Lower lobe of right lung (tissue), 2 donors: Measurements from ENCODE around the gene ODR4. TPM values are rescaled to one million over a fixed set of nuclear protein-coding genes. Genes with fewer than 3 reads are reported as not detected.

Experiments
- ATAC-seq, 2 donors: fragments of 200-7000 bp; cut with Tn5 transposase; one replicate each; pipeline ENCODE4 v1.9.1; 2020 to 2022; ENCODE audit warnings: mild to moderate bottlenecking in 2 of 2, moderate library complexity in 2 of 2
- DNase-seq: peaks from one replicate; pipeline ENCODE4 v3.0.0-alpha.2; 2020
- H3K27ac ChIP-seq: fragments of 200-600 bp; one replicate; pipeline ENCODE4 v1.8.0; 2022
- H3K27me3 ChIP-seq: fragments of 200-600 bp; one replicate; pipeline ENCODE4 v1.8.0; 2022; ENCODE audit warnings: low read depth
- H3K36me3 ChIP-seq: fragments of 200-600 bp; one replicate; pipeline ENCODE4 v1.8.0; 2022; ENCODE audit warnings: mild to moderate bottlenecking
- H3K4me1 ChIP-seq: fragments of 200-600 bp; one replicate; pipeline ENCODE4 v1.8.0; 2022
- H3K4me3 ChIP-seq: fragments of 200-600 bp; one replicate; pipeline ENCODE4 v1.8.0; 2022; ENCODE audit warnings: mild to moderate bottlenecking
- H3K9me3 ChIP-seq: fragments of 200-600 bp; one replicate; pipeline ENCODE4 v1.8.0; 2022
- CTCF ChIP-seq: fragments of 200-600 bp; IDR thresholded peaks from one replicate; pipeline ENCODE4 v1.8.0; 2022; ENCODE audit warnings: antibody characterized with exemption, mild to moderate bottlenecking
- intact Hi-C: fragments of 100-400 bp; cut with DNase I; formaldehyde crosslinking; loops from one replicate; pipeline ENCODE4 v1.11.0; 2022
- total RNA-seq: library from RNA; stranded (reverse); fragmentation: NEBNext Ultra II Directional; extraction: Animal tissue kit (Norgen Biotek cat#: 25700); gene quantifications from one replicate; pipeline ENCODE4 v1.2.1, GENCODE V29; 2021
- donor health status: DM: no; HTN: yes; CAD: no; lungs with severe emphysema.

ODR4 gene
- total RNA-seq, 1 donor from 2014 or later: 20.6 TPM

GRCh38 chr1:186424539-186424938 lies 48.9 kb downstream of the ODR4 start:
- ATAC-seq (no peak), DNase-seq (no peak)
- H3K4me3 ChIP-seq: no peak overlapping the region
- no peak overlapping the region for H3K27ac ChIP-seq
- H3K36me3 ChIP-seq: peaks cover 8% of the 10 kb centered on the region
- no peak for TF ChIP-seq CTCF
- H3K27me3 ChIP-seq: no peaks in the 10 kb centered on the region
- no peaks in the 10 kb centered on the region for H3K4me1 ChIP-seq
- H3K9me3 ChIP-seq: no peaks in the 10 kb centered on the region
- intact Hi-C loops: no loop called here

- Histone ChIP-seq H3K36me3 (no peaks in the 10 kb centered on the region), H3K4me3 (no peak overlapping the region), H3K9me3 (no peaks in the 10 kb centered on the region), H3K27me3 (no peaks in the 10 kb centered on the region), H3K27ac (no peak overlapping the region), H3K4me1 (no peaks in the 10 kb centered on the region)
- ATAC-seq (no peak), DNase-seq (no peak)
- TF ChIP-seq CTCF: no peak
- intact Hi-C loops: no loop called here
Observed at GRCh38 chr1:186426118-186426517, 50.5 kb downstream of the ODR4 start.

GRCh38 chr1:186429017-186429416 lies 53.4 kb downstream of the ODR4 start:
- DNase-seq: no peak
- intact Hi-C loops: no loop called here
- H3K36me3 ChIP-seq: no peaks in the 10 kb centered on the region
- H3K4me1 ChIP-seq: no peaks in the 10 kb centered on the region
- H3K9me3 ChIP-seq: no peaks in the 10 kb centered on the region
- TF ChIP-seq CTCF: no peak
- no peak overlapping the region for H3K4me3 ChIP-seq
- no peak for ATAC-seq
- no peak overlapping the region for H3K27ac ChIP-seq
- no peaks in the 10 kb centered on the region for H3K27me3 ChIP-seq

- ATAC-seq (no peak), DNase-seq (no peak)
- H3K27ac ChIP-seq: no peak overlapping the region
- no peaks in the 10 kb centered on the region for H3K36me3 ChIP-seq
- H3K4me3 ChIP-seq: no peak overlapping the region
- no peaks in the 10 kb centered on the region for H3K4me1 ChIP-seq
- H3K27me3 ChIP-seq: no peaks in the 10 kb centered on the region
- intact Hi-C loops: no loop called here
- no peak for TF ChIP-seq CTCF
- H3K9me3 ChIP-seq: no peaks in the 10 kb centered on the region
Observed at GRCh38 chr1:186435336-186435735, 59.7 kb downstream of the ODR4 start.

- intact Hi-C loops: no loop called here
- no peaks in the 10 kb centered on the region for H3K9me3 ChIP-seq
- H3K27me3 ChIP-seq: no peaks in the 10 kb centered on the region
- ATAC-seq (no peak), DNase-seq (no peak)
- H3K4me1 ChIP-seq: no peaks in the 10 kb centered on the region
- no peak overlapping the region for H3K4me3 ChIP-seq
- no peak overlapping the region for H3K27ac ChIP-seq
- TF ChIP-seq CTCF: no peak
- no peaks in the 10 kb centered on the region for H3K36me3 ChIP-seq
Observed at GRCh38 chr1:186438567-186438966, 62.9 kb downstream of the ODR4 start.

- DNase-seq (no peak), ATAC-seq (no peak)
- Histone ChIP-seq H3K27me3 (no peaks in the 10 kb centered on the region), H3K4me1 (no peaks in the 10 kb centered on the region), H3K36me3 (no peaks in the 10 kb centered on the region), H3K9me3 (no peaks in the 10 kb centered on the region), H3K4me3 (no peak overlapping the region), H3K27ac (no peak overlapping the region)
- no peak for TF ChIP-seq CTCF
- intact Hi-C loops: no loop called here
Observed at GRCh38 chr1:186440584-186440983, 64.9 kb downstream of the ODR4 start.
